NCI-H2171 (cell line): ENCODE results near the gene PPP1R1C.

Source experiments
- DNase-seq: peaks from one replicate; lab custom pipeline; 2025; lab: John Stamatoyannopoulos, UW

PPP1R1C gene

GRCh38 chr2:182064019-182064778, 78.5 kb downstream of the PPP1R1C start:
- no peak for DNase-seq

- no peak for DNase-seq
These were observed 80.9 kb downstream of the PPP1R1C start for GRCh38 chr2:182066400-182067087.

DNA sequence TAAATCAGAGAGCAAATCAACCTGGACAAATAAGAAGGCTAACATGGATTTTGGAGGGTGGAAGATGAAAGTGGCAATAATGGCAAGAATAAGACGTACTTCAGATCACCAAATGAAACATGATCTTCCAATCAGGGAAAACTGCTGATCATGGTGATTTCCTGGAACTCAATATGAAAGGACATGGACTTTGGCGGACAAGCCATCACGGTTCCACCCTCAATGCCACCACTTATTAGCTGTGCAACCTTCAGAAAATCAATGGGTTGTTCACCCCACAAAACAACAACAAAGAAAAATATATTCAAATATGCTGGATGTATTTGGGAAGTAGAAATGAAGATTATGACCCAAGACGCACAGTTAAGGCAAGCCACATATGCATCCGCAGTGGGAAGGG, 81.7 kb downstream of the PPP1R1C start:
- no peak for DNase-seq

GRCh38 chr2:182068811-182069210, 83.2 kb downstream of the PPP1R1C start:
- no peak for DNase-seq

- no peak for DNase-seq
These were observed 83.8 kb downstream of the PPP1R1C start for GRCh38 chr2:182069416-182069815.

- no peak for DNase-seq
These were observed 84.3 kb downstream of the PPP1R1C start for GRCh38 chr2:182069908-182070307.

- no peak for DNase-seq
These were observed 85.1 kb downstream of the PPP1R1C start for GRCh38 chr2:182070736-182071135.

GRCh38 chr2:182072861-182073260, 87.2 kb downstream of the PPP1R1C start:
- no peak for DNase-seq

DNA sequence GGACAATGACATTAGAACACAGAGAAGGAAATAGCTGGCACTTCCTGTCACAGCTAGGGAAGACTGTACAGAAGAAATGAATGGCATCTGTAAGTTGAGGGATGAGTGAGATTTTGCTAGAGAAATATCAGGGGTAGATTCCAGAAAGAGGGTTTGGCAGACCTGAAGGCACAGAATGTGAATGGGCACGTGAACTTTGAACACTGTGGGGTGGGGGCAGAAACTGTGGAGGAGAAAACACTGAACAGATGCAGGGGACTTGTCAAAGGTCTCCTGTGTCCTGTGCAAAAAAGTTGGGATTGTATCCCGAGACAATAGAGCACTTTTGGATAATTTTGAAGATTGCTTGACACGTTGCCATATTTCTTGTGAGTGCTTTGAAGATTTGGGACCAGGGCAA, 88.0 kb downstream of the PPP1R1C start:
- DNase-seq, result no peak

GRCh38 chr2:182077023-182077422, 91.4 kb downstream of the PPP1R1C start:
- DNase-seq, result no peak

DNA sequence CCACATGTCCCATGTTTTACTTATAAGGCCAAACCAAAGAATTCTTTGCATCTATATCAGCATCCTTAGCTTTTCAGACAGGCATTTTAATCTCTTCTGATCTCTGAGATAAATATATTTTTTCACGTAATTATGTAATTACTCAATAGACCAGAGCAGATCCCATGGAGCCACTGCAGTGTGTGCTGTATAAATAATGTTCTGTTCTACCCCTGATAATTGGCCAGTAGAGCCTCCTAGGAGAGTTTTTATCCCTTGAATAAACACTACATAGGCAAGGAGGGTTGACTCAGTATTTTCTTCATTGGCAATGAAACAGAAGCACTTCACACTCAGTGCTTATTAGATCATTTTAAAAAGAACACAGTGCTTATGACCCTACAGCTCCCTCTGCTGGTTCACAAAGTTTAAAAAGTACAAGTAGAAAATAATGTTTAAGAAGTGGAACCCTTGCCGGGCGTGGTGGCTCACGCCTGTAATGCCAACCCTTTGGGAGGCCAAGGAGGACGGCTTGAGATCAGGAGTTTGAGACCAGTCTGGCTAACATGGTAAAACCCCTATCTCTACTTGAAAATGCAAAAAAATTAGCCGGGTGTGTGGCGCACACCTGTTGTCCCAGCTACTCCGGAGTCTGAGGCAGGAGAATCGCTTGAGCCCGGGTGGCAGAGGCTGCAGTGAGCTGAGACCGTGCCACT, 91.9 kb downstream of the PPP1R1C start:
- DNase-seq, result peak; percentile 29

GRCh38 chr2:182078988-182079602, 93.4 kb downstream of the PPP1R1C start:
- no peak for DNase-seq

DNA sequence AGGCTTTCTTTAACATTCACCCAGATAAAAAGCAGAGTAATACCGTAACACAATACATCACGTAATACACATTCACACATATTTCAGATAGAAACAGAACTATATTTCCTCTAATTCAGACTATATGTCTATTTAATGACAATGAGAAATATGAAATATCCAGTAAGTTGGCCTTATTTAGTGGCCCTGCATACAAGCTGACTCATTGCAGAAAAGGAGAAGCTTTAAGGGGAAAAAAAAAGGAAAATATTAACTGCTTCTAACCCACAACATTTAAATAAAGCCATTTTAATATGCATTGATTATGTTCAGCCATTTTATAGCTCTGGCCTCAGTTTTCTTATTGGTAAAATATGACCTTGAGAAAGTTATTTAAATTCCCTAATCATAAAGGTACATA, 94.8 kb downstream of the PPP1R1C start:
- no peak for DNase-seq

DNA sequence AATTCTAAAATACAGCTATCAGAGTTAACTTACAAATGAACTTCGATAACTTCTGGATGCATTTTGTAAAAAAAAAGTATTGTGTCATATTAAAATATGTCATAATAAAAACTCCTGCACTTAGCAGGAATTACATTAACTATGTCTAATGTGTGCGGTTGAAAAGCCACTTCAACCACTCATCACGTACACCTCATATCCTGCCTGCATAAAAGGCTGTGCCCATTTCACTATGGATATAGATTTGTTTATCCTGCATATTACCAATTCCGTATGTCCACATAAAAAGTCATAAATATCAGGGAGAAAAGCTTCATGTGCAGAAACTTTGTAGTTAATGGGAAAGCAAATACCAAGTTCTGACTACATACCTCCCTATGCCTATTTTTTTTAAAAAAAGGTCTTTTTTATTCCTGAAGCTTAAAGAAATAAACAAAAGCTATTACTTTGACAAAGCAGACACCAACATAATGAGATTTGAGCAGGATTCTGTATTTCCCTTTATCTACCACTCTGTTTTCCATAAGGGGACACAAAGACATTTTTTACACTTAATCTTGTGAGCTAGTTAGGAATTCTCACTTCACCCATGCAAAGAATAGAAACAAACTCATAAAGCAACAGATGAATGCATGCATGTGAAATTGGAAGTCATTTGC, 96.1 kb downstream of the PPP1R1C start:
- no peak for DNase-seq

GRCh38 chr2:182088681-182089320, 103.1 kb downstream of the PPP1R1C start:
- DNase-seq, result no peak

DNA sequence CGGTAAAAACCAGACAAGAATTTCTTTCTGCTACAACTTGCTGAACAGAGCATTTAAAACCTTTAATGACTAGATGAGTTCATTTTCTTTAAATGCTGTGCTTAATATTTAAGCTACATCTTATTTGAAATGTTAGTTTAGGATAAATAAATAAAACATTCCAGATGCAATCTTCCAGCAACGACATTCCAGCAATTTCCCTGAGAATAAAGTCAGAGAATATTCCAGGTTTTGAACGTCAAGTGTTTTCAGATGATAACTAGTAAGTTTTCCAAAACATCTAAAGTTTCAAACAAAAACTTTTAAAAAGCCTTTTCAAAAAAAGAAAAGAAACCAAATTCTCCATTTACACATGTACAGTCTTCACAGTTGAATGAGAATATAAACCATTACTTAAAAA, 104.8 kb downstream of the PPP1R1C start:
- no peak for DNase-seq

DNA sequence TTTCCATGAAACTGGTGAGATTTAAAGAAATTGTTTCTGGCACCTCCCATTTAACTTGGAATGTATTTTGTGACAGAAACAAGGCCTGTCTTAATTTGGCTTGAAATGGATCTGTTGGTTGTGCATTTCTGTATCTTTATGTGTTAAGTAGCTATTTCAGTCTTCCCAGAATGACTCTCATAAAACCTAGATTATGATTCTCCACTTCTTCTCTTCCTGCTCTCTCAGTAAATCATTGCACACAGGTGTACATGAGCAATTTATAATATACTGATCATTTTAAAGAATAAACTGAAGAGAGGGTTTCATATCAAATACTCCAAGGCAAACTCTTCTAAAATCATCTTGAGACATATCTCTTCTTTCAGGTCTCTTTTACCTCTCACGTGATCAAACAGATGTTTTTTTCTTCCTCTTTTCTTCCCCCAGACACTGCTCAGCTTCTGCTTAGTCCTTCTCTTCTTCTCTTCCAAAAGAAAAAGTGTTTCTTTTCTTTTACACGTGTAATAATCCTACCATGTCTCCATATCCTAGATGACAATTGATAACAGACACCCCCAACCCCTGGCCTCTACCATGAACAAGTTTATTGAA, 112.0 kb downstream of the PPP1R1C start:
- no peak for DNase-seq

DNA sequence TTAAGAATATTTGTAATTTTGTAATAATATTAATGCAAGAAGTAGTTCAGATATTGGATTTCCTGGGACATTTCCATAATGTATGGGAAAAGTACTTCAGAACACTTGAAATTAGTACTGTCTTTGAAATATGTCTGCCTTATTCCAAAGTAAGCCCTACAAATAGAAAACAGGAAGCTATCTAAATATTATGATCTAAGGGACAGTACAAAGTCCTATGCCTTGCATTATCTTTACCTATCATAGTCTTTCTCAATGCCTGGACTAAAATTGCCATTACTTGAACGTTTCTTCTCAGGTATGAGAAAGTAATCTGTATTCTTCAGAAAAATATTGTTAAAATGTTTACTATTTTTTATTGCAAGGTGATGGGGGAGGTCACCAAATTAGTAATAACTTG, 113.0 kb downstream of the PPP1R1C start:
- no peak for DNase-seq

GRCh38 chr2:182101263-182101662, 115.6 kb downstream of the PPP1R1C start:
- no peak for DNase-seq

DNA sequence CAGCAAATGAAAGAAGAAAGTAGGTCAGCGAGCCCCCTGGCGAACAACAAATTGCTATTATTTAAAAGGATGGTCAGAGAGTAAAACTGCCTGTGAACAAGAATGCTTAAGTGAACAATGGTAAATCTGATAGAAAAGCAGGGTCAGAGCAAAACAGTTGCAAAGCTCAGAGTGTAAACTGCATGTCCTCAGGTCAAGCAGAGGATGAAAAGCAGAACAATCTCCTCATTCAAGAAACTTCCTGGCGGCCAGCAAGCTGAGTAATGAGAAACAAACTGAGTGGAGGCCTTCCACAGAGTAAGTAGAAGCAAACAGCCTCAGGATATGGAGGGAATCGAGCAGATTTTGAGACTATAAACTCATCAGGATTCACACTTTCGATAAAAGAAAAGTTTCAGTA, 117.9 kb downstream of the PPP1R1C start:
- DNase-seq, result no peak

- DNase-seq, result no peak
These were observed 124.7 kb downstream of the PPP1R1C start for GRCh38 chr2:182110347-182110746.
